ENCODE data around the gene ST13.
"Not testable (repeated sequence)": the region's sequence is repeated elsewhere in the genome, so short reads cannot be mapped to it uniquely, and the experiment has no call there.

The ST13 gene

DNA sequence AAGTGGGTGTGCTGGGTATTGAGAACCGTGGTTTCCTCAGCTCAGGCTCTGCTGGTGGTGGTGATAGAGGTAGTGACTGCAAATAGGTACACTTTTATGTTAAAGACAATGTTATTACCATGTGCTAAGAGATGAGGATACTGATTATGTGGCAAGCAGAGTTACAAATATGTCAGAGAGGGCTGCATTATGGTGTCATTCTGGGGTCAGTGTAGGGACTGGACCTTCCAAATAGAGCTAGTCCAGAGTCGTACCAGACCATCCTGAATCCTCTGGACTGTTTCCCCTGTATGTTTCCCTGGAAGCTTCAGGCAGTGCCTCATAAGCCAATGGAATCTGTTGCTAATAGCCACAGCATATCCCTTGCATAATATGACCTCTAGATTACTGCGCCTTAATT lies 5.6 kb upstream of the ST13 start, which contains the start of gene DNAJB7:
Gene DNAJB7 (minus strand): TSS at position 101 of the 400 bp plus-strand sequence. CDS start 119 bp downstream, outside the sequence.
- Mint-ChIP-seq H3K9me3 (no peaks in the 10 kb centered on the region), H3K36me3 (ENCODE audit: insufficient read depth) (peaks cover 20% of the 10 kb centered on the region), H3K4me3 (no peak within 1 kb of the TSS), H3K4me1 (ENCODE audit: low read depth in 2 of 2) (peaks cover 6 to 30% of the 10 kb centered on the region in 2 donors), H3K27me3 (no peaks in the 10 kb centered on the region), H3K27ac (peak within 1 kb of the TSS; percentile 10 to 16)
- DNase-seq: no peak
- no peak for ATAC-seq (replicated peaks)

DNA sequence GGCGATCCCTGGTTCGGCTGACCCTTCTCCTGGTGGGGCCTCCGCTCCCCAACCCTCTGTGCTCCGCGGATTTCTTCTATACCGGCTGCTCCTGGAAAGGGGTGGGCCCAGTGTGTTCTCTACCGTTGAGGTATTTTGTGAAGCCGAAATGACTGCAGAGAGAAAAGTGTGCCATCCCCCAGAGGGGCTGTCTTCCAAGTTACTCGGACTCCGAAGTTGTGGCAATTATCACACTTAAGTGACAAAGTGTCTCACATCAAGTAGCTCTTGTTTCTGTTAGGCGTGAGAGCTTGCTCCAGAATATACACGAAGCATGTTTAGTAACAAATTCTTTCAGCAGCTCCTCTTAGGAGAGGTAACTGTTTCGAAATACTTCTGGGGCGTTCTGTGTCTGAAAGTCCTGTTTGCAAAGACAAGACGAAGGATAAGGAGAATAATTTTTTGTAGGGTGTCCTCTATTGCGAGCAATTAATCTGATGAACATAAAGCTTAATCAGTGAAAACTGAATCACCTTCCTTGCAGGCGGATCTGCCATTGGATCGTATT lies 943 bp upstream of the ST13 start:
- H3K4me1 Mint-ChIP-seq (ENCODE audit: low read depth in 2 of 2): peaks cover 25 to 35% of the 10 kb centered on the region in 2 donors
- DNase-seq (no peak), ATAC-seq (replicated peaks) (no peak)
- H3K4me3 Mint-ChIP-seq: peak overlapping the region; percentile 92 to 96
- peak overlapping the region; percentile 97 to 100 for H3K27ac Mint-ChIP-seq
- H3K36me3 Mint-ChIP-seq (ENCODE audit: insufficient read depth): peaks cover 27% of the 10 kb centered on the region
- no peaks in the 10 kb centered on the region for H3K9me3 Mint-ChIP-seq
- H3K27me3 Mint-ChIP-seq: no peaks in the 10 kb centered on the region

DNA sequence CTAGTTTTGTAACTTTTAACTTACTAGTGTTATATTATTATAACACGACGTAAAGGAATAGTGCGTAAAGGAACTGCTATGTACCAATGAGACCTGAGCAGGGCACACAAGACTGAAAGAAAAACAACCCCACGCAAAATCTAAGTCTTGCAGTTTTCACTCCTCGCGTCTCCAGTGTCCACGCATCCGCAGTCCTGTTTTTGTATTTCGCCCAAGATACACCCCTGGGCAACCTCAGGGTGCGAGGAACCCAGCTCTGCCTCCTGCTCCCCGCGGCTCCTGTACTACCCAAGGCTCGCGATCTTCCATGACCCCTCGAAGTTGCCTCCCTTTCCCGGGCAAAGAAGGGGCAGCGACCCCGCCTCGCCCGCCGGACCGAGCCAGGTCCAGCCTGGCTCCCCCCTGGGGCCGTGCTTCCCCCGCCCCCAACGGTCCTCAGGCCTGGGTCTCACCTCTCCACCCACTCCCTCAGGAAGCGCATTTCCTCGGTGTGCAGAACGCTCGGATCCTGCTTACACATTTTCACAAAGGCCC lies 393 bp downstream of the ST13 start:
- peak overlapping the region; percentile 97 to 100 for H3K27ac Mint-ChIP-seq
- no peaks in the 10 kb centered on the region for H3K9me3 Mint-ChIP-seq
- ATAC-seq (replicated peaks): peak; percentile 19
- DNase-seq: peak; percentile 23 to 33 (median 27)
- peak overlapping the region; percentile 92 to 96 for H3K4me3 Mint-ChIP-seq
- peaks cover 28 to 43% of the 10 kb centered on the region in 2 donors for H3K4me1 Mint-ChIP-seq (ENCODE audit: low read depth in 2 of 2)
- H3K36me3 Mint-ChIP-seq (ENCODE audit: insufficient read depth): peaks cover 31% of the 10 kb centered on the region
- H3K27me3 Mint-ChIP-seq: no peaks in the 10 kb centered on the region

- peaks cover 30 to 42% of the 10 kb centered on the region in 2 donors for H3K4me1 Mint-ChIP-seq (ENCODE audit: low read depth in 2 of 2)
- ATAC-seq (replicated peaks) (no peak), DNase-seq (no peak)
- peak overlapping the region; percentile 92 to 96 for H3K4me3 Mint-ChIP-seq
- no peaks in the 10 kb centered on the region for H3K9me3 Mint-ChIP-seq
- H3K27ac Mint-ChIP-seq: peak overlapping the region; percentile 97 to 100
- H3K36me3 Mint-ChIP-seq (ENCODE audit: insufficient read depth): peaks cover 31% of the 10 kb centered on the region
- H3K27me3 Mint-ChIP-seq: no peaks in the 10 kb centered on the region
Observed at GRCh38 chr22:40855071-40855978, 1.1 kb downstream of the ST13 start.

GRCh38 chr22:40853961-40854360 lies 2.5 kb downstream of the ST13 start:
- DNase-seq (no peak), ATAC-seq (replicated peaks) (no peak)
- H3K4me1 Mint-ChIP-seq (ENCODE audit: low read depth in 2 of 2): peaks cover 32 to 45% of the 10 kb centered on the region in 2 donors
- no peaks in the 10 kb centered on the region for H3K27me3 Mint-ChIP-seq
- peak overlapping the region in 1 of 2 donors; percentile 71 for H3K27ac Mint-ChIP-seq
- H3K36me3 Mint-ChIP-seq (ENCODE audit: insufficient read depth): peaks cover 45% of the 10 kb centered on the region
- no peaks in the 10 kb centered on the region for H3K9me3 Mint-ChIP-seq
- peak overlapping the region in 1 of 2 donors; percentile 30 for H3K4me3 Mint-ChIP-seq

- peak overlapping the region in 1 of 2 donors; percentile 71 for H3K27ac Mint-ChIP-seq
- ATAC-seq (replicated peaks) (no peak), DNase-seq (no peak)
- peak overlapping the region in 1 of 2 donors; percentile 30 for H3K4me3 Mint-ChIP-seq
- H3K9me3 Mint-ChIP-seq: no peaks in the 10 kb centered on the region
- peaks cover 48% of the 10 kb centered on the region for H3K36me3 Mint-ChIP-seq (ENCODE audit: insufficient read depth)
- peaks cover 32 to 45% of the 10 kb centered on the region in 2 donors for H3K4me1 Mint-ChIP-seq (ENCODE audit: low read depth in 2 of 2)
- no peaks in the 10 kb centered on the region for H3K27me3 Mint-ChIP-seq
Observed at GRCh38 chr22:40853333-40853732, 3.1 kb downstream of the ST13 start.

DNA sequence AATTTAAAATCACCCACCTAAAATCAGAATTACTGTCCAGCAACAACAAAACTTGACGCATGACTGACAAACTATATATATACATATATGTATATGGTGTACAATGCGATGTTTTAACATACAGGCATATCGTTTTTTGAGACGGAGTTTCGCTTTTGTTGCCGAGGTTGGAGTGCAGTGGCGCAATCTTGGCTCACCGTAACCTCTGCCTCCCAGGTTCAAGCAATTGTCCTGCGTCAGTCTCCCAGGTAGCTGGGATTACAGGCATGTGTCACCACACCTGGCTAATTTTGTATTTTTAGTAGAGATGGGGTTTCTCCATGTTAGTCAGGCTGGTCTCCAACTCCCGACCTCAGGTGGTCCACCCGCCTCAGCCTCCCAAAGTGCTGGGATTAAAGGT lies 10.6 kb downstream of the ST13 start:
- H3K4me1 Mint-ChIP-seq (ENCODE audit: low read depth in 2 of 2): peaks cover 10 to 13% of the 10 kb centered on the region in 2 donors
- peak overlapping the region in 1 of 2 donors; percentile 57 for H3K27ac Mint-ChIP-seq
- H3K9me3 Mint-ChIP-seq; H3K27me3 Mint-ChIP-seq; DNase-seq; H3K4me3 Mint-ChIP-seq; ATAC-seq (replicated peaks): not testable (repeated sequence)
- peaks cover 85% of the 10 kb centered on the region for H3K36me3 Mint-ChIP-seq (ENCODE audit: insufficient read depth)

DNA sequence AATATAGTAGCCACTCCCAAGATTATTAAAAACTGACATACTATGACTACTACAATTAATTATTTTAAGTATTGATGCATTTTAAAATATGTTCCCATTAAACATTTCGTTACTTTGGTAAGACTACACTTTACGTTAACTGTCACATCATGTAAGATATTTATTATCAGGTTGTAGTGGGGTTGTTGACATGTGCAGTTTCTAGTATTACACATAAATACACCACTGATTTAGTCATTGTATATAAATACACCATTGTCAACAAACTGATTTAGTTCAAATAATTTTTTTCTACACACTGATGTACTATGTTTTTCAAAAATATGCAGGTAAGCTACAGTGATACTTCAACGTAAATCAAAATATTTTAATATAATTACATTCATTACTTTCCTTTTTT lies 11.5 kb downstream of the ST13 start:
- no peaks in the 10 kb centered on the region for H3K9me3 Mint-ChIP-seq
- H3K4me1 Mint-ChIP-seq (ENCODE audit: low read depth in 2 of 2): peaks cover 6 to 12% of the 10 kb centered on the region in 2 donors
- no peak overlapping the region for H3K4me3 Mint-ChIP-seq
- no peaks in the 10 kb centered on the region for H3K27me3 Mint-ChIP-seq
- H3K36me3 Mint-ChIP-seq (ENCODE audit: insufficient read depth): peaks cover 87% of the 10 kb centered on the region
- H3K27ac Mint-ChIP-seq: no peak overlapping the region
- ATAC-seq (replicated peaks) (no peak), DNase-seq (no peak)

GRCh38 chr22:40838486-40838885 lies 18.0 kb downstream of the ST13 start:
- Mint-ChIP-seq H3K27ac (peak overlapping the region in 1 of 2 donors; percentile 42), H3K4me3 (no peak overlapping the region), H3K36me3 (ENCODE audit: insufficient read depth) (peaks cover 90% of the 10 kb centered on the region), H3K9me3 (no peaks in the 10 kb centered on the region), H3K27me3 (no peaks in the 10 kb centered on the region), H3K4me1 (ENCODE audit: low read depth in 2 of 2) (peaks cover 5 to 11% of the 10 kb centered on the region in 2 donors)
- no peak for DNase-seq
- ATAC-seq (replicated peaks): no peak

- no peak for ATAC-seq (replicated peaks)
- peaks cover 0 to 1% of the 10 kb centered on the region in 2 donors for H3K4me1 Mint-ChIP-seq (ENCODE audit: low read depth in 2 of 2)
Observed at GRCh38 chr22:40834619-40835018, 21.8 kb downstream of the ST13 start.

DNA sequence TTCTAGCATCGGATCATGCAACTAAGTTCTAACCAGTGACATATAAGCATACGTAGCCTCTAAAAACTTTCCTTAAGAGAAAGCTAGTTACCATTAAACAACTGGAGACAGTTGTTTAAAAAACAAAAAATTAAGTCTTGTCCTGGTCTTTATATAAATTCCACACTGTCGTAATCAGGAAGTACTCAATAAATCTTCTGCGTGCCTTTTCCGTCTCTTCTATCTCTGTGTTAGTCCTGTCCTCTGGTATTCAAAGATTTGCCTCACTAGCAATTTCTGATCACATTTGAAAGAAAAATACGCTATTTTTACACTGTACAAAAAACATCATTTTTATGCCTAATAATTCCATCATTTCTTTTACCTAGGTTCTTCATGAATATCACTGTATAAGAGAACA lies 27.3 kb downstream of the ST13 start:
- H3K27me3 Mint-ChIP-seq: no peaks in the 10 kb centered on the region
- DNase-seq: no peak
- no peak for ATAC-seq (replicated peaks)
- no peak overlapping the region for H3K4me3 Mint-ChIP-seq
- no peak overlapping the region for H3K27ac Mint-ChIP-seq
- H3K4me1 Mint-ChIP-seq (ENCODE audit: low read depth in 2 of 2): peaks cover 0 to 1% of the 10 kb centered on the region in 2 donors
- peaks cover 76% of the 10 kb centered on the region for H3K36me3 Mint-ChIP-seq (ENCODE audit: insufficient read depth)
- no peaks in the 10 kb centered on the region for H3K9me3 Mint-ChIP-seq

More at GRCh38 chr22:40834619-40835018, 21.8 kb downstream of the ST13 start:
- H3K4me3 Mint-ChIP-seq: no peak overlapping the region
- no peak overlapping the region for H3K27ac Mint-ChIP-seq
- H3K9me3 Mint-ChIP-seq: no peaks in the 10 kb centered on the region
- H3K36me3 Mint-ChIP-seq (ENCODE audit: insufficient read depth): peaks cover 94% of the 10 kb centered on the region
- no peak for DNase-seq
- H3K27me3 Mint-ChIP-seq: no peaks in the 10 kb centered on the region

DNA sequence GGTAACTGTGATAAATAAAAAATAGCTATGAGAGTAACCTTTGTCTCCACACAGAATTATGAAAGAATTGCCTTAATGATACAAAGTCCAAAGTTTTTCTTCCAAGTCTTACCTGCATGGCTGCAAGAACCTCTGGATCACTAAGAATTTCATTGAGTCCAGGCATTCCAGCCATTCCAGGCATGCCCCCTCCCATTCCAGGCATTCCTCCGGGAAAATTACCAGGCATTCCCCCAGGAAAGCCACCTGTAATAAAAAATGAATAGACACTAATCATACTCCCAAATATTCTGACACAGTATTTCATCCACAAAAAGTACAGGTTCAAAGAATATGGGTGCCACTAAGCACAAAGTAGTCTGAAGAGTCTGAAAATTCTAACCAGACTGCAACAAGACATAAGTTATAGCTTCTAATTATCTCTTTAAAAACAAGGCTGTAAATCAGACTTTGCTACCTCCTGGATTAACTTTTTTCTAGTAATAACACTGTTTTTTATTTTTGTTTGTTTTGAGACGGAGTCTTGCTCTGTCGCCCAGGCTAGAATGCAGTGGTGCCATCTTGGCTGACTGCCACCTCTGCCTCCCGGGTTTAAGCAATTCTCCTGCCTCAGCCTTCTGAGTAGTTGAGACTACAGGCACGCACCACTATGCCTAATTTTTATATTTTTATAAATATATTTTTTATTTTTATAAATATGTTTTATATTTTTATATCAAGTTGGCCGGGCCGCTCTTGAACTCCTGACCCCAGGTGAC lies 29.3 kb downstream of the ST13 start:
- no peak overlapping the region for H3K4me3 Mint-ChIP-seq
- peaks cover 59% of the 10 kb centered on the region for H3K36me3 Mint-ChIP-seq (ENCODE audit: insufficient read depth)
- no peaks in the 10 kb centered on the region for H3K9me3 Mint-ChIP-seq
- no peaks in the 10 kb centered on the region for H3K27me3 Mint-ChIP-seq
- ATAC-seq (replicated peaks) (no peak), DNase-seq (no peak)
- no peaks in the 10 kb centered on the region for H3K4me1 Mint-ChIP-seq (ENCODE audit: low read depth in 2 of 2)
- no peak overlapping the region for H3K27ac Mint-ChIP-seq

GRCh38 chr22:40826292-40826691 lies 30.1 kb downstream of the ST13 start:
- ATAC-seq (replicated peaks); DNase-seq; H3K27me3 Mint-ChIP-seq; H3K27ac Mint-ChIP-seq; H3K9me3 Mint-ChIP-seq; H3K4me1 Mint-ChIP-seq (ENCODE audit: low read depth in 2 of 2); H3K4me3 Mint-ChIP-seq: not testable (repeated sequence)
- peaks cover 50% of the 10 kb centered on the region for H3K36me3 Mint-ChIP-seq (ENCODE audit: insufficient read depth)

Measured in effector memory CD8-positive, alpha-beta T cell (primary cell).